SK-N-SH (cell line): ENCODE data around the gene GPR173. TPM values are rescaled to one million over a fixed set of nuclear protein-coding genes. Genes with fewer than 3 reads are reported as not detected.

Experiments
- CTCF ChIA-PET: fragments of 300-600, 350-600 bp; formaldehyde crosslinking; extraction: SDS; loops from one replicate; lab custom pipeline; 2021; lab: Yijun Ruan, JAX
- POLR2A ChIA-PET: fragments of 350-600 bp; sonication (Branson Sonifier 250); formaldehyde crosslinking; extraction: SDS; loops from one replicate; lab custom pipeline; 2020; ENCODE audit warnings: antibody characterized with exemption, inconsistent platforms; lab: Yijun Ruan, JAX
- DNase-seq: peaks from one replicate; pipeline ENCODE4 v3.0.0; 2012
- H2AFZ ChIP-seq: fragments of 200-600 bp; sonication (generic); 2 replicates; pipeline ENCODE4 v1.8.1; 2016; ENCODE audit warnings: antibody characterized with exemption, mild to moderate bottlenecking, low read depth
- H3F3A ChIP-seq: fragments of 200-600 bp; sonication (generic); replicated peaks from 2 replicates; pipeline ENCODE3; 2016; ENCODE audit warnings: antibody characterized with exemption, mild to moderate bottlenecking; ENCODE audit not compliant: insufficient read depth
- H3K27ac ChIP-seq, 2 experiments: fragments of 200-500 bp in 1 of 2; fragments of 200-600 bp in 1 of 2; sonication (Bioruptor generic) in 1 of 2; sonication (generic), shearing (Covaris generic) in 1 of 2; 2 replicates each; pipeline versions ENCODE4 v1.5.1 to v1.6.1; 2014 to 2016; ENCODE audit warnings: low read depth in 2 of 2, inconsistent platforms in 1 of 2, low read length in 1 of 2, mild to moderate bottlenecking in 1 of 2, mixed read lengths in 1 of 2
- H3K27me3 ChIP-seq: fragments of 200-600 bp; sonication (generic), shearing (Covaris generic); 2 replicates; pipeline ENCODE4 v1.6.1; 2016; ENCODE audit warnings: mixed run types; ENCODE audit not compliant: insufficient read depth
- H3K36me3 ChIP-seq, 2 experiments: fragments of 200-500 bp in 1 of 2; fragments of 200-600 bp in 1 of 2; sonication (Bioruptor generic) in 1 of 2; sonication (generic) in 1 of 2; replicated peaks in 1 of 2; 2 replicates each; pipeline versions ENCODE3 to v1.5.1; 2014 to 2016; ENCODE audit warnings: low read length in 1 of 2, mild to moderate bottlenecking in 1 of 2; ENCODE audit not compliant: insufficient read depth in 2 of 2, control insufficient read depth in 1 of 2
- H3K4me1 ChIP-seq, 2 experiments: fragments of 200-500 bp in 1 of 2; fragments of 200-600 bp in 1 of 2; sonication (Bioruptor generic) in 1 of 2; sonication (generic), shearing (Covaris generic) in 1 of 2; 2 replicates each; pipeline versions ENCODE4 v1.5.1 to v1.6.1; 2014 to 2016; ENCODE audit warnings: low read depth in 1 of 2, low read length in 1 of 2, mixed run types in 1 of 2; ENCODE audit not compliant: insufficient read depth in 2 of 2, control insufficient read depth in 1 of 2
- H3K4me2 ChIP-seq: fragments of 200-600 bp; sonication (generic), shearing (Covaris generic); 2 replicates; pipeline ENCODE4 v1.6.1; 2017; ENCODE audit warnings: mixed run types
- H3K4me3 ChIP-seq, 2 experiments: fragments of 200-500 bp in 1 of 2; fragments of 200-600 bp in 1 of 2; sonication (Bioruptor generic) in 1 of 2; sonication (generic), shearing (Covaris generic) in 1 of 2; 2 replicates each; pipeline versions ENCODE4 v1.5.1 to v1.8.1; 2014 to 2016; ENCODE audit warnings: low read depth in 2 of 2, inconsistent platforms in 1 of 2, low read length in 1 of 2, mild to moderate bottlenecking in 1 of 2, mixed read lengths in 1 of 2, moderate library complexity in 1 of 2
- H3K79me2 ChIP-seq: fragments of 200-600 bp; sonication (generic); 2 replicates; pipeline ENCODE4 v1.8.1; 2017; ENCODE audit warnings: mild to moderate bottlenecking; ENCODE audit not compliant: insufficient read depth
- H3K9ac ChIP-seq: fragments of 200-600 bp; sonication (generic); 2 replicates; pipeline ENCODE4 v1.6.1; 2017; ENCODE audit warnings: mixed run types
- H3K9me2 ChIP-seq: fragments of 200-600 bp; sonication (generic); 2 replicates; pipeline ENCODE4 v1.6.1; 2017; ENCODE audit warnings: mixed run types
- H3K9me3 ChIP-seq: fragments of 200-600 bp; sonication (generic); 2 replicates; pipeline ENCODE4 v1.6.1; 2017; ENCODE audit warnings: mixed run types, mild to moderate bottlenecking, moderate library complexity
- H4K20me1 ChIP-seq: fragments of 200-600 bp; sonication (generic); 2 replicates; pipeline ENCODE4 v1.6.1; 2017; ENCODE audit warnings: mild to moderate bottlenecking, mixed run types; ENCODE audit not compliant: insufficient read depth
- CHD2 ChIP-seq: fragments of 150-350 bp; IDR thresholded peaks from 2 replicates; pipeline ENCODE4 v1.6.1; 2018; ENCODE audit warnings: low read length; ENCODE audit not compliant: partially characterized antibody
- CTCF ChIP-seq: fragments of 200-600 bp; sonication (generic); IDR thresholded peaks from 2 replicates; pipeline ENCODE4 v1.6.1; 2017; ENCODE audit warnings: antibody characterized with exemption, mild to moderate bottlenecking, moderate library complexity
- ELF1 ChIP-seq: IDR thresholded peaks from 2 replicates; pipeline ENCODE4 v1.4.0; 2012
- EZH2phosphoT487 ChIP-seq: fragments of 200-600 bp; sonication (generic); IDR thresholded peaks from 2 replicates; pipeline ENCODE4 v1.6.1; 2017; ENCODE audit warnings: low read depth, mixed run types, mild to moderate bottlenecking, antibody characterized with exemption, moderate library complexity, borderline replicate concordance
- FOSL2 ChIP-seq: IDR thresholded peaks from 2 replicates; pipeline ENCODE4 v1.4.0; 2012; ENCODE audit warnings: low read depth, mild to moderate bottlenecking, moderate library complexity, borderline replicate concordance
- FOXJ3 ChIP-seq: sonication (generic); formaldehyde crosslinking; IDR thresholded peaks from 2 replicates; pipeline ENCODE4 v1.5.1; 2020; ENCODE audit warnings: mild to moderate bottlenecking, missing genetic modification reagents
- GABPA ChIP-seq: IDR thresholded peaks from 2 replicates; pipeline ENCODE4 v1.4.0; 2012; ENCODE audit warnings: low read depth, mild to moderate bottlenecking
- GATA2 ChIP-seq: sonication (generic); formaldehyde crosslinking; IDR thresholded peaks from 2 replicates; pipeline ENCODE4 v1.5.0; 2020; ENCODE audit warnings: mild to moderate bottlenecking, missing genetic modification reagents
- JUND ChIP-seq: IDR thresholded peaks from 2 replicates; pipeline ENCODE4 v1.4.0; 2012
- MXI1 ChIP-seq: IDR thresholded peaks from 2 replicates; pipeline ENCODE4 v1.6.1; 2012; ENCODE audit warnings: mild to moderate bottlenecking, low read depth, low read length, improper control_type of control experiment
- NFIC ChIP-seq: IDR thresholded peaks from 2 replicates; pipeline ENCODE4 v1.4.0; 2012; ENCODE audit warnings: borderline replicate concordance
- RAD21 ChIP-seq: IDR thresholded peaks from 2 replicates; pipeline ENCODE4 v1.6.1; 2012; ENCODE audit warnings: mild to moderate bottlenecking, low read length
- RCOR1 ChIP-seq: fragments of 150-350 bp; IDR thresholded peaks from 2 replicates; pipeline ENCODE4 v1.6.1; 2017; ENCODE audit warnings: antibody characterized with exemption, low read length
- RXRA ChIP-seq: IDR thresholded peaks from 2 replicates; pipeline ENCODE4 v1.4.0; 2012; ENCODE audit warnings: low read depth, mild to moderate bottlenecking, borderline replicate concordance
- TAF1 ChIP-seq: IDR thresholded peaks from 2 replicates; pipeline ENCODE4 v1.6.1; 2012; ENCODE audit warnings: low read depth, mild to moderate bottlenecking, low read length, moderate library complexity, borderline replicate concordance
- USF2 ChIP-seq: fragments of 150-350 bp; IDR thresholded peaks from 2 replicates; pipeline ENCODE4 v1.6.1; 2017; ENCODE audit warnings: antibody characterized with exemption, low read length, low read depth, borderline replicate concordance
- WGBS: methylation state at CpG from one replicate; pipeline ENCODE4 v1.1.6; 2017; ENCODE audit warnings: low lambda C conversion rate; 5-methylcytosine and 5-hydroxymethylcytosine counted together
- polyA plus RNA-seq, 3 experiments: library from polyadenylated mRNA; depleted of rRNA; stranded (reverse); fragments of >200 nt; gene quantifications; 2 replicates each; pipeline ENCODE4 v1.2.3, GENCODE V29; 2012
- TF ChIP-seq, protein P1 (sequence below): IDR thresholded peaks from 2 replicates; pipeline ENCODE4 v1.4.0; 2012; ENCODE audit warnings: low read depth, borderline replicate concordance
- TF ChIP-seq, protein P2 (sequence below): IDR thresholded peaks from 2 replicates; pipeline ENCODE4 v1.4.0; 2012; ENCODE audit warnings: low read depth
- TF ChIP-seq, protein P3 (sequence below): IDR thresholded peaks from 2 replicates; pipeline ENCODE4 v1.6.1; 2012; ENCODE audit warnings: mild to moderate bottlenecking, low read depth, low read length, moderate library complexity

The GPR173 gene
- polyA plus RNA-seq, 1 of the 3 experiments (the other 2 are of a cell fraction): 5.8 TPM

DNA sequence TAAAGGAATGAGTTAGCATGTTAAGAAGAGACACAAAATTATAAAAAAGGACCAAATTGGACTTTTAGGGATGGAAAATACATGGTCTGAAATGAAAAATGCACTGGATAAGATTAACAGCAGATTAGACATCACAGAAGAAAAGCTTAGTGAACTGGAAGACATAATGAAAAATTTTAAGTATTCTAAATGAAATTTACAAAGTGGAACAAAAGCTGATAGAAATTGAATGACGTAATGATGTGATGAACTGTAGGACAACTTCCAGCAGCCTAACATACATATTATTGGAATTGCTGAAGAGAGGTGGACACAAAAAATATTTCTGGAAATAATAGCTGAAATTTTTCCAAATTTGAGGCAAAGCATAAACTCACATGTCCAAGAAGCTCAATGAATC lies 39.6 kb upstream of the GPR173 start:
- H3K27ac ChIP-seq: no peak overlapping the region
- H3K9ac ChIP-seq: no peak overlapping the region
- no peak for TF ChIP-seq FOXJ3
- TF ChIP-seq GABPA: no peak
- TF ChIP-seq, protein P1, sequence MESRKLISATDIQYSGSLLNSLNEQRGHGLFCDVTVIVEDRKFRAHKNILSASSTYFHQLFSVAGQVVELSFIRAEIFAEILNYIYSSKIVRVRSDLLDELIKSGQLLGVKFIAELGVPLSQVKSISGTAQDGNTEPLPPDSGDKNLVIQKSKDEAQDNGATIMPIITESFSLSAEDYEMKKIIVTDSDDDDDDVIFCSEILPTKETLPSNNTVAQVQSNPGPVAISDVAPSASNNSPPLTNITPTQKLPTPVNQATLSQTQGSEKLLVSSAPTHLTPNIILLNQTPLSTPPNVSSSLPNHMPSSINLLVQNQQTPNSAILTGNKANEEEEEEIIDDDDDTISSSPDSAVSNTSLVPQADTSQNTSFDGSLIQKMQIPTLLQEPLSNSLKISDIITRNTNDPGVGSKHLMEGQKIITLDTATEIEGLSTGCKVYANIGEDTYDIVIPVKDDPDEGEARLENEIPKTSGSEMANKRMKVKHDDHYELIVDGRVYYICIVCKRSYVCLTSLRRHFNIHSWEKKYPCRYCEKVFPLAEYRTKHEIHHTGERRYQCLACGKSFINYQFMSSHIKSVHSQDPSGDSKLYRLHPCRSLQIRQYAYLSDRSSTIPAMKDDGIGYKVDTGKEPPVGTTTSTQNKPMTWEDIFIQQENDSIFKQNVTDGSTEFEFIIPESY: no peak
- no peak for TF ChIP-seq RCOR1
- TF ChIP-seq MXI1: no peak
- no peak for TF ChIP-seq FOSL2
- TF ChIP-seq, protein P2, sequence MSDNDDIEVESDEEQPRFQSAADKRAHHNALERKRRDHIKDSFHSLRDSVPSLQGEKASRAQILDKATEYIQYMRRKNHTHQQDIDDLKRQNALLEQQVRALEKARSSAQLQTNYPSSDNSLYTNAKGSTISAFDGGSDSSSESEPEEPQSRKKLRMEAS: no peak
- no peak for TF ChIP-seq CHD2
- no peak for TF ChIP-seq NFIC
- TF ChIP-seq, protein P3, sequence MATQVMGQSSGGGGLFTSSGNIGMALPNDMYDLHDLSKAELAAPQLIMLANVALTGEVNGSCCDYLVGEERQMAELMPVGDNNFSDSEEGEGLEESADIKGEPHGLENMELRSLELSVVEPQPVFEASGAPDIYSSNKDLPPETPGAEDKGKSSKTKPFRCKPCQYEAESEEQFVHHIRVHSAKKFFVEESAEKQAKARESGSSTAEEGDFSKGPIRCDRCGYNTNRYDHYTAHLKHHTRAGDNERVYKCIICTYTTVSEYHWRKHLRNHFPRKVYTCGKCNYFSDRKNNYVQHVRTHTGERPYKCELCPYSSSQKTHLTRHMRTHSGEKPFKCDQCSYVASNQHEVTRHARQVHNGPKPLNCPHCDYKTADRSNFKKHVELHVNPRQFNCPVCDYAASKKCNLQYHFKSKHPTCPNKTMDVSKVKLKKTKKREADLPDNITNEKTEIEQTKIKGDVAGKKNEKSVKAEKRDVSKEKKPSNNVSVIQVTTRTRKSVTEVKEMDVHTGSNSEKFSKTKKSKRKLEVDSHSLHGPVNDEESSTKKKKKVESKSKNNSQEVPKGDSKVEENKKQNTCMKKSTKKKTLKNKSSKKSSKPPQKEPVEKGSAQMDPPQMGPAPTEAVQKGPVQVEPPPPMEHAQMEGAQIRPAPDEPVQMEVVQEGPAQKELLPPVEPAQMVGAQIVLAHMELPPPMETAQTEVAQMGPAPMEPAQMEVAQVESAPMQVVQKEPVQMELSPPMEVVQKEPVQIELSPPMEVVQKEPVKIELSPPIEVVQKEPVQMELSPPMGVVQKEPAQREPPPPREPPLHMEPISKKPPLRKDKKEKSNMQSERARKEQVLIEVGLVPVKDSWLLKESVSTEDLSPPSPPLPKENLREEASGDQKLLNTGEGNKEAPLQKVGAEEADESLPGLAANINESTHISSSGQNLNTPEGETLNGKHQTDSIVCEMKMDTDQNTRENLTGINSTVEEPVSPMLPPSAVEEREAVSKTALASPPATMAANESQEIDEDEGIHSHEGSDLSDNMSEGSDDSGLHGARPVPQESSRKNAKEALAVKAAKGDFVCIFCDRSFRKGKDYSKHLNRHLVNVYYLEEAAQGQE: no peak
- TF ChIP-seq CTCF: no peak
- TF ChIP-seq EZH2phosphoT487: no peak
- no peak for TF ChIP-seq GATA2 (CRISPR knock-in tag)
- TF ChIP-seq RXRA: no peak
- TF ChIP-seq RAD21: no peak
- no peak for TF ChIP-seq USF2
- no peak for TF ChIP-seq TAF1
- no peak for TF ChIP-seq ELF1
- TF ChIP-seq JUND: no peak
- TF ChIP-seq, all 33 proteins: peak for 0
- Histone ChIP-seq H3K27me3 (peaks cover 4% of the 10 kb centered on the region), H3K9me3 (no peaks in the 10 kb centered on the region), H3K79me2 (no peaks in the 10 kb centered on the region), H3K36me3 (no peaks in the 10 kb centered on the region), H2AFZ (no peak overlapping the region), H3F3A (no peaks in the 10 kb centered on the region), H3K9me2 (no peaks in the 10 kb centered on the region), H3K4me3 (no peak overlapping the region), H4K20me1 (no peaks in the 10 kb centered on the region), H3K4me1 (no peaks in the 10 kb centered on the region), H3K4me2 (no peak overlapping the region)
- POLR2A ChIA-PET: no interaction called here
- DNase-seq: no peak
- WGBS: 26% methylated on average over 1 of the region's 1 CpG
- CTCF ChIA-PET: interaction anchor here (2.2 kb wide), 1 partner anchor 13 kb away, joined by 6 read pairs; no protein-coding TSS in a partner anchor
